Measurements from ENCODE around the gene HSPA12B.

The HSPA12B gene

DNA sequence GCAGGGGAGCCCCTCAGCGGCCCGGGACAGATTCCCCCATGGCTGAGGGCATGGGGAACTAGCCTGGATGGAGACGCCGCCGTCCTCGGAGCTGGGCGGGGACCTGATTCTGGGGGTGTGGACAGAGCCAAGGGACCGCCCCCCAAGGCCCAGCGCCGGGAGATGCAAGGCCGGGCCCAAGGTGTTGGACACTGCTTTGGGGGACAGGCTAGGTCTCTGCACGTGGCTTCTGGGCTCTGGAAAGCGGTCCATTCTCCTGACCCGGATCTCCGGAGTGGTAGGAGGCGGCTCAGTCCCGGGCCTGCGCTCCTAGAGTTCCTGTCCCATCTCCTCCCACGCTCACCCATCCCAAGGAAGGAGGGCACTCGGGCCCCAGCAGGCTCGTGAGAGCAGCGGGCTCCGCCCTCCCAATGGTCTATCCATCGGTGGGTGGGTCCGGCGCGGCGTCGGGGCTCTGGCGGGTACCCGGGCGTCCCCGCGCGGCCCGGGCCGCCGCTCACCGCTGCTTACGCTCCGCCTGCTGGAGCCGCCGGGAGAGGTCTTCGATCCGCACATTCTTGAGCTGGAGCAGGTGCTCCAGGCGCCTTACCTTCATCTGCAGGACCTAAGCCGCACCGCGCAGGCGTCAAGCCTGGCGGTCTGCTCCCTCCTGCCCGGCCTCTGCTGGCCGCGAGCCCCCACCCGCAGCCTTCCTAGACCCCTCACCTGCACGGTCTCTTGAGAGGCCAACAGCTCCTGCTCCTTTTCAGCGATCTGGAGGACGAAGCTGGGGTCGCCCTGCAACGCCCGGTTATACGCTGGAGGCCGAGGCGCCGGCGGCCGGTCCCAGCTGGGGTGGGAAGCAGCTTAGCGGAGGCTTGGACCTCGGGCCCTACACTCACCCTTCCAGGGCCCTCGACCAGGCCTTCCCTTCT, 45.5 kb downstream of the HSPA12B start:
- TF ChIP-seq, protein P1, sequence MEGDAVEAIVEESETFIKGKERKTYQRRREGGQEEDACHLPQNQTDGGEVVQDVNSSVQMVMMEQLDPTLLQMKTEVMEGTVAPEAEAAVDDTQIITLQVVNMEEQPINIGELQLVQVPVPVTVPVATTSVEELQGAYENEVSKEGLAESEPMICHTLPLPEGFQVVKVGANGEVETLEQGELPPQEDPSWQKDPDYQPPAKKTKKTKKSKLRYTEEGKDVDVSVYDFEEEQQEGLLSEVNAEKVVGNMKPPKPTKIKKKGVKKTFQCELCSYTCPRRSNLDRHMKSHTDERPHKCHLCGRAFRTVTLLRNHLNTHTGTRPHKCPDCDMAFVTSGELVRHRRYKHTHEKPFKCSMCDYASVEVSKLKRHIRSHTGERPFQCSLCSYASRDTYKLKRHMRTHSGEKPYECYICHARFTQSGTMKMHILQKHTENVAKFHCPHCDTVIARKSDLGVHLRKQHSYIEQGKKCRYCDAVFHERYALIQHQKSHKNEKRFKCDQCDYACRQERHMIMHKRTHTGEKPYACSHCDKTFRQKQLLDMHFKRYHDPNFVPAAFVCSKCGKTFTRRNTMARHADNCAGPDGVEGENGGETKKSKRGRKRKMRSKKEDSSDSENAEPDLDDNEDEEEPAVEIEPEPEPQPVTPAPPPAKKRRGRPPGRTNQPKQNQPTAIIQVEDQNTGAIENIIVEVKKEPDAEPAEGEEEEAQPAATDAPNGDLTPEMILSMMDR (IDR thresholded peaks at IDR 0.05; ENCODE audit: low read depth, low read length), result no peak
- H3K4me3 ChIP-seq (ENCODE audit: low read depth, low read length), result peak overlapping the region; percentile 60
- no peaks in the 10 kb centered on the region for H3K9me3 ChIP-seq
- H3K4me1 ChIP-seq, result no peaks in the 10 kb centered on the region
- H3K27me3 ChIP-seq, result peaks cover 7% of the 10 kb centered on the region
- H3K36me3 ChIP-seq, result no peaks in the 10 kb centered on the region
- DNase-seq, result peak; percentile 67

DNA sequence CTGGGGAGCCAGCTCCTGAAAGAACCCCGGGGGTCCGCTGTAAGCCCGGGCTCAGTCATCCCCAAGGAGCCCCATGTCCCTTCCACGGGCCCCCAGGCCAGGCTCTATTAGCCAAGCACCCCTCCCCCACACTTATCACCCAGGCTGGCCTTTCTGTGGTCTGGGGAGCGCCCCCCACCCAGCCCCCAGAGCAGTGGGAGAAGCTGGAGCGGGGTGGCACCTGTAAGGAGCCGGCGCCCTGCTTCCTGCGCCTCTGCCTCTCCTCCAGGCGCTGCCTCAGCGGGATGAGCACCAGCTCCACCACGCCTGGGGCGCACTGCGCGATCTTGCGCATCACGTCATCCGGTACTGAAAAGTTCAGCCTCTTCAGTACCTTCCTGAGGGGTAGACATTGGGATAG, 46.5 kb downstream of the HSPA12B start:
- Histone ChIP-seq H3K4me1 (no peaks in the 10 kb centered on the region), H3K36me3 (no peaks in the 10 kb centered on the region; the same call in 1 of the 2 replicates), H3K27me3 (peaks cover 7% of the 10 kb centered on the region), H3K4me3 (ENCODE audit: low read depth, low read length) (no peak overlapping the region), H3K9me3 (no peaks in the 10 kb centered on the region)
- DNase-seq, result no peak
- TF ChIP-seq, protein P1 (IDR thresholded peaks at IDR 0.05; ENCODE audit: low read depth, low read length), result no peak

DNA sequence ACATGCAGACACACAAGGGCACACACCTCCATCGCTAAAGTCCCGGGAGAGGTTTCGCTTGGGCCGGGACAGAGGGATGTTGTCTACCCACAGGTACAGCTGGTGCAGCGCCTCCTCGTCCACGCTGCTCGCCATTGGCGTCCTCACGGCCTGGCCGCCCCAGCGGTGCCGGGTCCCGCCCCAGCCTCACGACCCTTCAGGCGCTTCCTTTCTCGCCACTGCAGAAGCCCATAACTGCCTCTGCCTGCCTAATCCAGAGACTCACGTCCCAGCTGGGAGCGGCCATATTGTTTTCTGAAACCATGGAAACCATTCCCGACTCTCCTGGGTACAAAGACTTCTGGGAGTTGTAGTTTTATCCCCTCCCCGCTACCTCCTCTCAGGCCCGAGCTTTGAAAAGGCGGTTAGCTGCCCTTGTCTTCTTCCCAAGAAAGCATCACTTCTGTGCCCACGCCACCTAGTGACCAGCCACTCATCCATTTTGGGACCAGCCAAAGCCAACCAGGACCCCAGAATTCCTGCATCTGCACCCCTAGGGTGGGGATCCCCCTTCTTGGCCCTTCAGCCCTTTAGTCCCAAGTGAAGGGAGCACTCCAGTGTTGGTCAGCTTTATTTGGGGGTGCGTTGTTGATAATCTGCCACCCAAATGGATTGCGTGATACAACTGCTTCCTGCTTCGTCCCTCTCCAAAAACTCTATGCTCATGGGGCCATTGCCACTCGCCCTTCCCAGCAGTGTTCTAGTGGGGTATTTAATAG, 48.8 kb downstream of the HSPA12B start, which contains the start of gene SPEF1:
Gene SPEF1, minus strand, starts transcription at position 296 of the 758 bp plus-strand sequence. Its CDS starts 161 bp downstream, at position 135.
- no peaks in the 10 kb centered on the region for H3K9me3 ChIP-seq
- TF ChIP-seq, protein P1 (IDR thresholded peaks at IDR 0.05; ENCODE audit: low read depth, low read length), result peak; percentile 84
- peak; percentile 90 for DNase-seq
- no peaks in the 10 kb centered on the region; the same call in 1 of the 2 replicates for H3K4me1 ChIP-seq
- H3K27me3 ChIP-seq, result peaks cover 7% of the 10 kb centered on the region
- peaks cover 9% of the 10 kb centered on the region for H3K36me3 ChIP-seq
- peak within 1 kb of the TSS; percentile 58 for H3K4me3 ChIP-seq (ENCODE audit: low read depth, low read length)

DNA sequence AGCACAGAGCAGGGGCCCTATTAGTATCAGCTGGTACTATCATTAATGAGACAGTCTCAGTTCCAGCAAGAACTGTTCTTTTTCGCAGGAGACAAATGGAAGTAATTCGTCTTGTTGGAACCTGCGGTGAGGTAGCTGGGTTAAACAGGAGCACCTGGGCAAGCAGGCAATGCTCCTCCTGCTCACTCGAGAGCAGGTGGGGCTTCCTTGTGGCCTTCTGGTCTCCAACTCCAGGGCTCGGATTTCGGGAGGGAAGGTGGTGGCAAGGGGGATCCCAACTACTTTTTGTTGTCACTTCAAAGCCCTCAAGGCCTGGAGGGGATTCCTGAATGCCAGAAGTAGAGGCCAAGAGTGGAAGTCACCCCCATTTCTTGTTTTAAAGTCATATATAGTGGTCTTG, 50.1 kb downstream of the HSPA12B start:
- TF ChIP-seq, protein P1 (IDR thresholded peaks at IDR 0.05; ENCODE audit: low read depth, low read length), result no peak
- Histone ChIP-seq H3K36me3 (peaks cover 9% of the 10 kb centered on the region), H3K4me1 (no peaks in the 10 kb centered on the region; the same call in 1 of the 2 replicates), H3K4me3 (ENCODE audit: low read depth, low read length) (no peak overlapping the region), H3K27me3 (peaks cover 6% of the 10 kb centered on the region), H3K9me3 (no peaks in the 10 kb centered on the region)
- DNase-seq, result no peak

DNA sequence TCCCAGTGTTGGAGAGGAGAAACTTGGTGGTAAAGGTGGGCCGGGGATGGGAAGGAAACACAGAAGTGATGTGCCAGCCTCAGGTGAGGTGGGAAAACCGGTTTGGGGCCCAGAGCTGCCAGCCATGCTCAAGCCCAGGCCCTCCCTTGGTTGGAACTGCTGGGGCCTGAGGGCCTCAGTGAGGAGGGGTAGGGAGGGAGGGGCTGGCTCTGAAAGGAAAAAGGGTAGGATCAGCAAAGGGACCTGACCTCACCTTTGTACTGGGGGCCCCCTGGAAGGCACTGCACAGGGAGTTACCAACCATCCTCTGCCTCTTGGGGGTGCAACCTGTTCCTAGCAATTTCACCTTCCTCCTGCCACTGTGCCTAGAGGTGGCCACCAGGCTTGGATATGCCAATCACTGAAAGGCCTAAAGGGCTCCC, 50.6 kb downstream of the HSPA12B start:
- no peaks in the 10 kb centered on the region; the same call in 1 of the 2 replicates for H3K4me1 ChIP-seq
- peaks cover 9% of the 10 kb centered on the region for H3K36me3 ChIP-seq
- no peak overlapping the region for H3K4me3 ChIP-seq (ENCODE audit: low read depth, low read length)
- no peaks in the 10 kb centered on the region for H3K9me3 ChIP-seq
- DNase-seq, result no peak
- TF ChIP-seq, protein P1 (IDR thresholded peaks at IDR 0.05; ENCODE audit: low read depth, low read length), result no peak
- H3K27me3 ChIP-seq, result peaks cover 3% of the 10 kb centered on the region
